Stomach (tissue), 9 donors: ENCODE results near the gene GDF7. TPM values are rescaled to one million over a fixed set of nuclear protein-coding genes. Genes with fewer than 3 reads are reported as not detected.
A peak's percentile ranks its signal among the peaks of the same experiment; 100 is the strongest.

Source experiments
- DNase-seq, 2 donors: peaks; one replicate each; pipeline versions ENCODE4 v3.0.0 to v3.0.0-alpha.2; 2013 to 2019
- H3K27ac ChIP-seq, 5 donors: fragments of 200-600 bp in 4 of 5; sonication (generic) in 4 of 5; one replicate each; pipeline ENCODE4 v1.5.1; 2013 to 2019; ENCODE audit warnings: mild to moderate bottlenecking in 1 of 5, moderate library complexity in 1 of 5
- H3K27me3 ChIP-seq, 3 donors: fragments of 200-600 bp; sonication (generic); one replicate each; pipeline ENCODE4 v1.5.1; 2017 to 2019; ENCODE audit warnings: mixed run types in 1 of 3
- H3K36me3 ChIP-seq, 4 donors: fragments of 200-600 bp; sonication (generic); 1 replicate in 3 of 4; 2 replicates in 1 of 4; pipeline ENCODE4 v1.5.1; 2016 to 2019
- H3K4me1 ChIP-seq, 4 donors: fragments of 200-600 bp; sonication (generic); one replicate each; pipeline ENCODE4 v1.5.1; 2016 to 2019
- H3K4me3 ChIP-seq, 4 donors: fragments of 200-600 bp; sonication (generic) in 3 of 4; one replicate each; pipeline ENCODE4 v1.5.1; 2016 to 2019; ENCODE audit warnings: mild to moderate bottlenecking in 1 of 4
- H3K9me3 ChIP-seq, 4 donors: fragments of 200-600 bp; sonication (generic); one replicate each; pipeline ENCODE4 v1.5.1; 2016 to 2019
- CTCF ChIP-seq, 7 experiments: fragments of 450-650 bp in 4 of 7; fragments of 200-600 bp in 3 of 7; sonication (generic) in 3 of 7; IDR thresholded peaks; one replicate each; pipeline ENCODE4 v1.5.1; 2016 to 2019; ENCODE audit warnings: antibody characterized with exemption in 7 of 7, control low read depth in 2 of 7, mild to moderate bottlenecking in 1 of 7
- EP300 ChIP-seq: sonication (generic); formaldehyde crosslinking; IDR thresholded peaks from one replicate; pipeline ENCODE4 v1.6.1; 2017; ENCODE audit warnings: antibody characterized with exemption
- POLR2A ChIP-seq, 4 donors: fragments of 450-650 bp; IDR thresholded peaks; one replicate each; pipeline ENCODE4 v1.6.1; 2016; ENCODE audit warnings: antibody characterized with exemption in 4 of 4, control low read depth in 2 of 4, mild to moderate bottlenecking in 1 of 4, moderate library complexity in 1 of 4
- POLR2AphosphoS5 ChIP-seq, 3 donors: sonication (generic); formaldehyde crosslinking; IDR thresholded peaks; one replicate each; pipeline ENCODE4 v1.6.1; 2016; ENCODE audit warnings: antibody characterized with exemption in 3 of 3
- WGBS, 5 donors: extraction: QIAGEN DNeasy Blood & Tissue Kit in 3 of 5; methylation state at CpG; one replicate each; pipeline versions ENCODE4 v1.1.5 to v1.1.7; 2013 to 2018; 5-methylcytosine and 5-hydroxymethylcytosine counted together
- intact Hi-C: fragments of 100-400 bp; cut with DNase I; formaldehyde crosslinking; loops from one replicate; pipeline ENCODE4 v1.15.1; 2023; ENCODE audit warnings: low total_unique reads
- polyA plus RNA-seq, 3 donors: library from polyadenylated mRNA; stranded (reverse); fragments of 200-250 nt; gene quantifications; one replicate each; pipeline ENCODE4 v1.2.3, GENCODE V29; 2013
- total RNA-seq, 5 donors: library from RNA; depleted of rRNA; stranded (reverse); fragments of >200 nt; gene quantifications; one replicate each; pipeline versions ENCODE4 v1.1.0 to v1.2.3, GENCODE V29; 2014 to 2016
- donor health status: healthy with polysubstance abuse.
- donor health status: Bipolar disorder and iron deficiency.
- donor health status: healthy.

The GDF7 gene
- total and polyA plus RNA-seq, 8 donors, result 0.10 to 1.3 (median 0.37) TPM; not detected in 3

DNA sequence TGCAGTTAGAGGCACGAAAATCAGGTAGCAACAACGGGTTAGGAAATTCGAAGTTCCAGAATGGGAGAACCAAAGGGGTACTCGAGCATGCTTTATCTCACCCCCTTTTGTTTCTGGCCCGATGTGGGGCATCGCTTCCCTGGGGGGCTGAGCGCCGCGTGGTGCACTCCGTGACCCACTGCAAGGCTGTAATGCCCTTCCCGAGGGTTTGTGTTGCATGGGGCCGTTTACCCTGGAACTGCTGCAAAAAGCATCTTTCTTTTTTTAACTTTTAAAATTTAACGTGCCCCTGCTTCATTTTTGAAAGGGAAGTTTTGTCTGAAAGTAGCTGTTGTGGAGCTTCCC is 4.8 kb downstream of the GDF7 start:
- Histone ChIP-seq H3K36me3 (no peaks in the 10 kb centered on the region), H3K27me3 (peaks cover 26 to 82% (median 71%) of the 10 kb centered on the region in 3 donors), H3K27ac (no peak overlapping the region), H3K4me1 (peaks cover 35 to 65% (median 48%) of the 10 kb centered on the region in 4 donors), H3K9me3 (peaks cover 0 to 8% (median 0%) of the 10 kb centered on the region in 4 donors), H3K4me3 (no peak overlapping the region)
- TF ChIP-seq CTCF (IDR thresholded peaks at IDR 0.05) (no peak), POLR2AphosphoS5 (IDR thresholded peaks at IDR 0.05) (no peak), EP300 (no peak), POLR2A (IDR thresholded peaks at IDR 0.05) (no peak)
- no peak for DNase-seq
- 13 to 22% (median 22%) methylated on average over 13 of the region's 13 CpGs for WGBS, 5 donors
- intact Hi-C loops, result no loop called here

GRCh38 chr2:20672201-20672951 is 5.4 kb downstream of the GDF7 start:
- no peaks in the 10 kb centered on the region for H3K36me3 ChIP-seq
- peak overlapping the region in 1 of 4 donors; percentile 2 for H3K4me3 ChIP-seq
- peaks cover 0 to 8% (median 0%) of the 10 kb centered on the region in 4 donors for H3K9me3 ChIP-seq
- intact Hi-C loops, result no loop called here
- H3K4me1 ChIP-seq, result peaks cover 32 to 63% (median 44%) of the 10 kb centered on the region in 4 donors
- peak in 1 of 2 donors; percentile 60 for DNase-seq
- H3K27me3 ChIP-seq, result peaks cover 23 to 76% (median 67%) of the 10 kb centered on the region in 3 donors
- H3K27ac ChIP-seq, result no peak overlapping the region
- WGBS, 5 donors, result 23 to 34% (median 29%) methylated on average over 13 to 18 of the region's 18 CpGs
- no peak for TF ChIP-seq POLR2AphosphoS5 (IDR thresholded peaks at IDR 0.05)
- no peak for TF ChIP-seq CTCF (IDR thresholded peaks at IDR 0.05)
- no peak for TF ChIP-seq EP300
- TF ChIP-seq POLR2A (IDR thresholded peaks at IDR 0.05), result no peak

GRCh38 chr2:20673686-20674308 is 6.9 kb downstream of the GDF7 start:
- Histone ChIP-seq H3K4me3 (no peak overlapping the region), H3K4me1 (peaks cover 29 to 56% (median 39%) of the 10 kb centered on the region in 4 donors), H3K36me3 (no peaks in the 10 kb centered on the region), H3K9me3 (peaks cover 0 to 8% (median 0%) of the 10 kb centered on the region in 4 donors), H3K27me3 (peaks cover 23 to 62% (median 53%) of the 10 kb centered on the region in 3 donors), H3K27ac (no peak overlapping the region)
- TF ChIP-seq POLR2AphosphoS5 (IDR thresholded peaks at IDR 0.05), result no peak
- TF ChIP-seq EP300, result no peak
- 70 to 82% (median 76%) methylated on average over 5 of the region's 5 CpGs for WGBS, 5 donors
- DNase-seq, result no peak
- intact Hi-C loops, result no loop called here

DNA sequence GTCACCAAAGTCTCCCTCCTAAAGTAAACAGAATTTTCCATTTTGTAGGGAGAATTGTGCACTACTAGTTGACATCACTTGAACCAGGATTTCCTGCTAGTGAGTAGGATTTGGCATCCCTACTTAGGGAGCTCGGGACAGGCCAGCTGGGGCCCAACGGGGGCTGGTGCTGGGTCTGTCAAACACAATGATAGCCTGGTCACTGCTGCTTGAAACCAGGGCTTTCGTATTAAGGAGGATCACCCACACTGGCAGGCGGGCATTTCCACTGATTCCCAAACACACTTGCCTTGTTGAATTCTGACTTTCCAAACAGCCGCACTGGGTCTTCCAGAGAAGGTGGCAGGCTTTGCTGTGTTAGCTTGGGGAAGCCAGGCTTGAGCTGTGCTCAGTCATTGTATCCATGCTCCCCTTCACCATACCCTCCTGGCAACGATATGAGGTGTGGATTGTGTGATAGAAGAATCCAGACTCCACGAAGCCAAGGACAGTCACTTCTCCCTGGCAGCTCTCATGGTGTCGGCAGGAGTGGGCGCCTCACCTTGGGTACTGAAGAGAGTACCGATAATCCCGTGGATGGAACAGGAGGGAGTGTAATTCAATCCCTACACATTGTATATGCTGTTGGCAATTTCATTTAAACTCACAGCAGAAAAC is 7.5 kb downstream of the GDF7 start:
- no peaks in the 10 kb centered on the region for H3K36me3 ChIP-seq
- peak overlapping the region in 3 of 5 donors; percentile 43 to 58 (median 44) for H3K27ac ChIP-seq
- TF ChIP-seq POLR2AphosphoS5 (IDR thresholded peaks at IDR 0.05) (no peak), EP300 (no peak), POLR2A (IDR thresholded peaks at IDR 0.05) (no peak), CTCF (IDR thresholded peaks at IDR 0.05) (no peak)

More for the DNA sequence above, 7.5 kb downstream of the GDF7 start:
- Histone ChIP-seq H3K9me3 (peaks cover 0 to 8% (median 0%) of the 10 kb centered on the region in 4 donors), H3K4me3 (no peak overlapping the region), H3K27me3 (peaks cover 23 to 55% (median 46%) of the 10 kb centered on the region in 3 donors), H3K4me1 (peaks cover 29 to 54% (median 39%) of the 10 kb centered on the region in 4 donors)
- no peak for DNase-seq
- WGBS, 5 donors, result 75 to 81% (median 76%) methylated on average over 11 of the region's 11 CpGs
- intact Hi-C loops, result no loop called here
